ENCODE data around the gene PTX4. TPM values are rescaled to one million over a fixed set of nuclear protein-coding genes. Genes with fewer than 3 reads are reported as not detected.

PTX4 gene
- total RNA-seq, 1 experiment from 2014 or later = 0.22 TPM

DNA sequence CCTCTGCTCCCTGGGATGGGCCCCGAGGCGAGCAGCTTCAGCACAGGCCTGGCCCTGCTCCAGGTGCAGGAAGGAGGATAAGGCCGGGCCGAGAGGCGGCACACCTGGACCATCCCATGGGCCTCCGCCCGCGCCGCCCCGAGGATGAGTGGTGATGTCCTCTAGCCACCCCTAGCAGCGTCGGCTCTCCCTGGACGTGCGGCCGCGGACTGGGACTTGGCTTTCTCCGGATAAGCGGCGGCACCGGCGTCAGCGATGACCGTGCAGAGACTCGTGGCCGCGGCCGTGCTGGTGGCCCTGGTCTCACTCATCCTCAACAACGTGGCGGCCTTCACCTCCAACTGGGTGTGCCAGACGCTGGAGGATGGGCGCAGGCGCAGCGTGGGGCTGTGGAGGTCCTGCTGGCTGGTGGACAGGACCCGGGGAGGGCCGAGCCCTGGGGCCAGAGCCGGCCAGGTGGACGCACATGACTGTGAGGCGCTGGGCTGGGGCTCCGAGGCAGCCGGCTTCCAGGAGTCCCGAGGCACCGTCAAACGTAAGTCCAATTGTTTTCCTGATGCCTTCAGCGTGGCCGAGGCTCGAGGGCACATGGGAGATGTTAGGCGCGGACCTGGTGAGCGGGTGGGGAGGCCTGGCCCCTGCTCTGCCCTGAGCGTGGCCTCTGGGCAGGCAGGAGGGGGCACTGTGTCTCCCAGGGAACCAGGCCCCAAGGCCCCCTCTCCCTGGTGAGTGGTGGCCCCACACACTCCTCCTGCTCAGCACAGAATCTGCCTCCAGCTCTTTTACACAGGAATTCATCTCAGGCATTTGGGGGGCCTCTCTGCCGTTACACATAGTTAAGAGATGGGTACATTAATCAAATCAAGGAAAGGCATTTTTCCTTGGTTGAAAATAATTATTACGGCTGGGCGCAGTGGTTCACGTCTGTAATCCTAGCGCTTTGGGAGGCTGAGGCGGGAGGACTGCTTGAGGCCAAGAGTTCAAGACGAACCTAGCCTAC lies 45.6 kb upstream of the PTX4 start:
- no peak overlapping the region for H3K4me2 ChIP-seq (ENCODE audit: low read length)
- no peaks in the 10 kb centered on the region for H3K79me2 ChIP-seq (ENCODE audit: low read length)
- TF ChIP-seq, protein P1, sequence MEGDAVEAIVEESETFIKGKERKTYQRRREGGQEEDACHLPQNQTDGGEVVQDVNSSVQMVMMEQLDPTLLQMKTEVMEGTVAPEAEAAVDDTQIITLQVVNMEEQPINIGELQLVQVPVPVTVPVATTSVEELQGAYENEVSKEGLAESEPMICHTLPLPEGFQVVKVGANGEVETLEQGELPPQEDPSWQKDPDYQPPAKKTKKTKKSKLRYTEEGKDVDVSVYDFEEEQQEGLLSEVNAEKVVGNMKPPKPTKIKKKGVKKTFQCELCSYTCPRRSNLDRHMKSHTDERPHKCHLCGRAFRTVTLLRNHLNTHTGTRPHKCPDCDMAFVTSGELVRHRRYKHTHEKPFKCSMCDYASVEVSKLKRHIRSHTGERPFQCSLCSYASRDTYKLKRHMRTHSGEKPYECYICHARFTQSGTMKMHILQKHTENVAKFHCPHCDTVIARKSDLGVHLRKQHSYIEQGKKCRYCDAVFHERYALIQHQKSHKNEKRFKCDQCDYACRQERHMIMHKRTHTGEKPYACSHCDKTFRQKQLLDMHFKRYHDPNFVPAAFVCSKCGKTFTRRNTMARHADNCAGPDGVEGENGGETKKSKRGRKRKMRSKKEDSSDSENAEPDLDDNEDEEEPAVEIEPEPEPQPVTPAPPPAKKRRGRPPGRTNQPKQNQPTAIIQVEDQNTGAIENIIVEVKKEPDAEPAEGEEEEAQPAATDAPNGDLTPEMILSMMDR (conservative IDR thresholded peaks at IDR 0.05; ENCODE audit: low read depth, low read length) = no peak
- TF ChIP-seq EZH2 (IDR thresholded peaks at IDR 0.05; ENCODE audit: low read length, unreplicated experiment) (no peak), EZH2phosphoT487 (IDR thresholded peaks at IDR 0.05; ENCODE audit: borderline replicate concordance, low read length) (no peak)
- H3K9me3 ChIP-seq (ENCODE audit: low read length) = no peaks in the 10 kb centered on the region
- H3K27me3 ChIP-seq (ENCODE audit: low read length) = no peaks in the 10 kb centered on the region
- ChIA-PET CTCF (no interaction called here), POLR2A (ENCODE audit: unreplicated experiment) (no interaction called here)
- H2AFZ ChIP-seq (ENCODE audit: low read length) = no peak overlapping the region
- no peaks in the 10 kb centered on the region for H3K36me3 ChIP-seq (ENCODE audit: low read depth, low read length)
- no TSS peak for BruUV-seq (replicated peaks)
- no peak for ATAC-seq
- H3K4me1 ChIP-seq (ENCODE audit: insufficient read depth, low read length) = no peaks in the 10 kb centered on the region
- H3K9ac ChIP-seq (ENCODE audit: low read length) = no peak overlapping the region
- H3K27ac ChIP-seq (ENCODE audit: low read length) = no peak overlapping the region
- H4K20me1 ChIP-seq (ENCODE audit: low read length) = no peaks in the 10 kb centered on the region
- H3K9me2 ChIP-seq (replicated peaks; ENCODE audit: low read length) = no peaks in the 10 kb centered on the region
- H3K4me3 ChIP-seq (ENCODE audit: low read length) = no peak overlapping the region
- no peaks in the 10 kb centered on the region for H3F3A ChIP-seq (ENCODE audit: low read length, unreplicated experiment)
- DNase-seq = no peak
- intact Hi-C loops (cut with micrococcal nuclease) = no loop called here

DNA sequence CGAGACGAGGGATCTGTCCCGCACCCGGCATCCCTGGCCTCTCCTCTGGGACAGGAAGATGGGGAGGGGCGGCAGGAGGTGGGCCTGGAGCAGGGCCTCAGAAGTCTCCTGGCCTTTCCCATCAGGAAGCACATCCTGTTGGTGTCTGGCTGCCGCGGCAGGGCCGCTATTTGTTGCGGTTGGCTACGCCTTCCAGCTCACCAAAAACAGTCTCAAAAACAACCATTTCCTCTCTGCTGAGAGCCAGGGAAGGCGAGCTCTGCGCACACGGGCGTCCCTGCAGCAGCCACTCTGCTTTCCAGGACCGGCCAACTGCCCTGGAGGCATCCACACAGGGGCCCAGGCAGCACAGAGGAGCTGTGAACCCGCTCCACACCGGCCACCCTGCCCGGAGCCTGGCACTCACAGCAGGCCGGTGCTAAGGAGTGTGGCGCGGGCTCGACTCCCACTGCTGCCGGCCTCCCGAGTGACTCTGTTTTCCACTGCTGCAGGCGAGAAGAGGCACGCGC lies 44.8 kb upstream of the PTX4 start, which contains the start of gene TMEM204:
TSS of gene TMEM204 (plus strand) at position 224 of the 509 bp plus-strand sequence. CDS start 610 bp downstream, outside the sequence.
- H3K36me3 ChIP-seq (ENCODE audit: low read depth, low read length) = no peaks in the 10 kb centered on the region
- no TSS peak for BruUV-seq (replicated peaks)
- H3K27ac ChIP-seq (ENCODE audit: low read length) = no peak within 1 kb of the TSS
- no peak within 1 kb of the TSS for H2AFZ ChIP-seq (ENCODE audit: low read length)
- H3K4me2 ChIP-seq (ENCODE audit: low read length) = no peak within 1 kb of the TSS
- DNase-seq (no peak), ATAC-seq (no peak)
- no peaks in the 10 kb centered on the region for H3K79me2 ChIP-seq (ENCODE audit: low read length)
- H3K9ac ChIP-seq (ENCODE audit: low read length) = no peak within 1 kb of the TSS
- no peak within 1 kb of the TSS for H3K4me3 ChIP-seq (ENCODE audit: low read length)
- no peaks in the 10 kb centered on the region for H3K9me2 ChIP-seq (replicated peaks; ENCODE audit: low read length)
- ChIA-PET POLR2A (ENCODE audit: unreplicated experiment) (no interaction called here), CTCF (no interaction called here)
- H3K9me3 ChIP-seq (ENCODE audit: low read length) = no peaks in the 10 kb centered on the region
- H3K27me3 ChIP-seq (ENCODE audit: low read length) = no peaks in the 10 kb centered on the region
- TF ChIP-seq, protein P1 (conservative IDR thresholded peaks at IDR 0.05; ENCODE audit: low read depth, low read length) = no peak
- TF ChIP-seq EZH2 (IDR thresholded peaks at IDR 0.05; ENCODE audit: low read length, unreplicated experiment) = no peak
- TF ChIP-seq EZH2phosphoT487 (IDR thresholded peaks at IDR 0.05; ENCODE audit: borderline replicate concordance, low read length) = no peak
- no peaks in the 10 kb centered on the region for H3F3A ChIP-seq (ENCODE audit: low read length, unreplicated experiment)
- no peaks in the 10 kb centered on the region for H3K4me1 ChIP-seq (ENCODE audit: insufficient read depth, low read length)
- intact Hi-C loops (cut with micrococcal nuclease) = no loop called here
- no peaks in the 10 kb centered on the region for H4K20me1 ChIP-seq (ENCODE audit: low read length)

DNA sequence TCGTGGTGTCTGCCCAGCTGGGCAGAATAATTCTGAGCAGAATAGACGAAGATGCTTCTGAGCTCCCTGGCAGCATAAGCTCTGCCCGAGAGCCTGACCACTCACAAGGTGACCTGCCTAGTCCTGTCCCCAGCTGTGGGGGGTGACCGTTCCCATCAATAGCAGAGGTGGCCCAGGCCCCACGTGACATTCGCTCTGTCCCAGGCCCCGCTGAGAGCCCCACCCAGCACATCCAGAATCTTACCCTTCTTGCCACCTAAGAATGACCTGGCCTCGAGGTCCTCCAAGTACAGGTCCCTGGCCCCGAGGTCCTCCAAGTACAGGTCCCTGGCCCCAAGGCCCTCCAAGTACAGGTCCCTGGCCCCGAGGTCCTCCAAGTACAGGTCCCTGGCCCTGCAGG lies 44.0 kb upstream of the PTX4 start:
- CTCF ChIA-PET = no interaction called here
- H3K9me3 ChIP-seq (ENCODE audit: low read length) = no peaks in the 10 kb centered on the region
- no peak overlapping the region for H2AFZ ChIP-seq (ENCODE audit: low read length)
- no peak overlapping the region for H3K4me3 ChIP-seq (ENCODE audit: low read length)
- DNase-seq (no peak), ATAC-seq (no peak)
- H3K27ac ChIP-seq (ENCODE audit: low read length) = no peak overlapping the region
- no peaks in the 10 kb centered on the region for H3K27me3 ChIP-seq (ENCODE audit: low read length)
- BruUV-seq (replicated peaks) = no TSS peak
- intact Hi-C loops (cut with micrococcal nuclease) = no loop called here
- H4K20me1 ChIP-seq (ENCODE audit: low read length) = no peaks in the 10 kb centered on the region
- no peak for TF ChIP-seq EZH2 (IDR thresholded peaks at IDR 0.05; ENCODE audit: low read length, unreplicated experiment)
- TF ChIP-seq, protein P1 (conservative IDR thresholded peaks at IDR 0.05; ENCODE audit: low read depth, low read length) = no peak
- no peaks in the 10 kb centered on the region for H3F3A ChIP-seq (ENCODE audit: low read length, unreplicated experiment)
- no peak overlapping the region for H3K4me2 ChIP-seq (ENCODE audit: low read length)
- no peaks in the 10 kb centered on the region for H3K79me2 ChIP-seq (ENCODE audit: low read length)
- no peak overlapping the region for H3K9ac ChIP-seq (ENCODE audit: low read length)
- no peaks in the 10 kb centered on the region for H3K4me1 ChIP-seq (ENCODE audit: insufficient read depth, low read length)
- POLR2A ChIA-PET (ENCODE audit: unreplicated experiment) = no interaction called here
- no peaks in the 10 kb centered on the region for H3K36me3 ChIP-seq (ENCODE audit: low read depth, low read length)
- no peaks in the 10 kb centered on the region for H3K9me2 ChIP-seq (replicated peaks; ENCODE audit: low read length)

All from PC-3 (cell line).